H9 (cell line): Measurements from ENCODE around the gene CDK6. TPM values are rescaled to one million over a fixed set of nuclear protein-coding genes. Genes with fewer than 3 reads are reported as not detected.
A peak's percentile ranks its signal among the peaks of the same experiment; 100 is the strongest.

ENCODE experiments used
- DNase-seq: peaks from one replicate; pipeline ENCODE4 v3.0.0-alpha.2; 2017
- H2AFZ ChIP-seq: one replicate; pipeline ENCODE4 v1.6.1; 2013; ENCODE audit warnings: mild to moderate bottlenecking, low read length, control low read depth, moderate library complexity
- H2AK5ac ChIP-seq: 2 replicates; pipeline ENCODE4 v1.6.1; 2013; ENCODE audit warnings: low read length, control low read depth, mixed read lengths; ENCODE audit not compliant: insufficient read length
- H2BK120ac ChIP-seq: one replicate; pipeline ENCODE4 v1.6.1; 2013; ENCODE audit warnings: low read depth, mild to moderate bottlenecking, low read length, control low read depth, inconsistent platforms; ENCODE audit not compliant: poor library complexity, severe bottlenecking
- H2BK12ac ChIP-seq: 2 replicates; pipeline ENCODE4 v1.6.1; 2013; ENCODE audit warnings: low read length, control low read depth, mixed read lengths, low read depth; ENCODE audit not compliant: insufficient read length
- H2BK15ac ChIP-seq: 2 replicates; pipeline ENCODE4 v1.6.1; 2013; ENCODE audit warnings: low read depth, low read length, control low read depth
- H2BK20ac ChIP-seq: one replicate; pipeline ENCODE4 v1.6.1; 2013; ENCODE audit warnings: low read depth, mild to moderate bottlenecking, low read length, control low read depth, inconsistent platforms; ENCODE audit not compliant: poor library complexity, severe bottlenecking
- H2BK5ac ChIP-seq: 2 replicates; pipeline ENCODE4 v1.6.1; 2013; ENCODE audit warnings: low read length, control low read depth, mixed read lengths; ENCODE audit not compliant: insufficient read length
- H3K14ac ChIP-seq: 2 replicates; pipeline ENCODE4 v1.6.1; 2013; ENCODE audit warnings: low read length, control low read depth; ENCODE audit not compliant: insufficient read depth
- H3K18ac ChIP-seq: 2 replicates; pipeline ENCODE4 v1.6.1; 2013; ENCODE audit warnings: low read depth, mild to moderate bottlenecking, mixed read lengths, low read length, control low read depth; ENCODE audit not compliant: insufficient read length
- H3K23ac ChIP-seq: 2 replicates; pipeline ENCODE4 v1.6.1; 2013; ENCODE audit warnings: low read length, control low read depth, mixed read lengths, low read depth; ENCODE audit not compliant: insufficient read length
- H3K23me2 ChIP-seq: 2 replicates; pipeline ENCODE4 v1.6.1; 2013; ENCODE audit warnings: low read depth, mild to moderate bottlenecking, mixed read lengths, low read length, control low read depth; ENCODE audit not compliant: insufficient read length, poor library complexity, severe bottlenecking
- H3K27ac ChIP-seq: 2 replicates; pipeline ENCODE4 v1.5.1; 2013; ENCODE audit warnings: low read length, control low read depth, mixed read lengths, low read depth; ENCODE audit not compliant: insufficient read length
- H3K27me3 ChIP-seq: 2 replicates; pipeline ENCODE4 v1.6.1; 2013; ENCODE audit warnings: low read length, control low read depth, inconsistent platforms; ENCODE audit not compliant: insufficient read depth
- H3K4ac ChIP-seq: 2 replicates; pipeline ENCODE4 v1.6.1; 2013; ENCODE audit warnings: low read depth, mild to moderate bottlenecking, control low read depth, inconsistent platforms, low read length, moderate library complexity
- H3K4me1 ChIP-seq: 2 replicates; pipeline ENCODE4 v1.6.1; 2013; ENCODE audit warnings: low read length, control low read depth, inconsistent platforms; ENCODE audit not compliant: insufficient read depth
- H3K4me2 ChIP-seq: 2 replicates; pipeline ENCODE4 v1.6.1; 2013; ENCODE audit warnings: low read length, control low read depth, mixed read lengths; ENCODE audit not compliant: insufficient read length, insufficient read depth
- H3K56ac ChIP-seq: 2 replicates; pipeline ENCODE4 v1.6.1; 2013; ENCODE audit warnings: low read depth, mild to moderate bottlenecking, mixed read lengths, low read length, control low read depth; ENCODE audit not compliant: insufficient read length
- H3K79me1 ChIP-seq: 2 replicates; pipeline ENCODE4 v1.6.1; 2013; ENCODE audit warnings: low read depth, mild to moderate bottlenecking, moderate library complexity, low read length, control low read depth, inconsistent platforms; ENCODE audit not compliant: insufficient read depth, poor library complexity, severe bottlenecking
- H3K79me2 ChIP-seq: 2 replicates; pipeline ENCODE4 v1.6.1; 2013; ENCODE audit warnings: low read length, control low read depth, inconsistent platforms; ENCODE audit not compliant: insufficient read depth
- H3K9ac ChIP-seq: 2 replicates; pipeline ENCODE4 v1.6.1; 2013; ENCODE audit warnings: low read length, control low read depth, mixed read lengths; ENCODE audit not compliant: insufficient read length; ENCODE audit errors: extremely low read depth
- H3K9me3 ChIP-seq: one replicate; pipeline ENCODE4 v1.6.1; 2013; ENCODE audit warnings: low read depth, low read length, inconsistent platforms; ENCODE audit not compliant: control insufficient read depth
- H3T11ph ChIP-seq: one replicate; pipeline ENCODE4 v1.6.1; 2013; ENCODE audit warnings: mild to moderate bottlenecking, low read length, control low read depth, inconsistent platforms
- H4K20me1 ChIP-seq: one replicate; pipeline ENCODE4 v1.6.1; 2013; ENCODE audit not compliant: control insufficient read depth, insufficient read length, insufficient read depth
- H4K5ac ChIP-seq: 2 replicates; pipeline ENCODE4 v1.6.1; 2013; ENCODE audit warnings: low read depth, mild to moderate bottlenecking, mixed read lengths, low read length, control low read depth; ENCODE audit not compliant: insufficient read length
- H4K8ac ChIP-seq: replicated peaks from 2 replicates; pipeline ENCODE4 v1.6.1; 2013; ENCODE audit warnings: low read length, control low read depth, mixed read lengths, low read depth; ENCODE audit not compliant: insufficient read length
- H4K91ac ChIP-seq: 2 replicates; pipeline ENCODE4 v1.6.1; 2013; ENCODE audit warnings: low read depth, mild to moderate bottlenecking, moderate library complexity, mixed read lengths, low read length, control low read depth; ENCODE audit not compliant: insufficient read length
- H3K27ac Mint-ChIP-seq, 3 experiments: 2 replicates in 2 of 3; 3 replicates in 1 of 3; pipeline ENCODE4 v1.8.0; 2020 to 2021; ENCODE audit warnings: mixed read lengths in 3 of 3, mild to moderate bottlenecking in 1 of 3, moderate library complexity in 1 of 3
- H3K27me3 Mint-ChIP-seq: 2 replicates; pipeline ENCODE4 v1.8.0; 2021; ENCODE audit warnings: low read depth, mild to moderate bottlenecking, moderate library complexity, mixed read lengths
- H3K36me3 Mint-ChIP-seq, 3 experiments: 2 replicates in 2 of 3; 3 replicates in 1 of 3; pipeline ENCODE4 v1.8.0; 2020 to 2021; ENCODE audit warnings: low read depth in 3 of 3, mixed read lengths in 3 of 3; ENCODE audit not compliant: insufficient read depth in 1 of 3
- H3K4me1 Mint-ChIP-seq, 2 experiments: 2 replicates each; pipeline ENCODE4 v1.8.0; 2020; ENCODE audit warnings: mixed read lengths in 2 of 2
- H3K4me3 Mint-ChIP-seq, 2 experiments: 2 replicates in 1 of 2; 3 replicates in 1 of 2; pipeline ENCODE4 v1.8.0; 2020 to 2021; ENCODE audit warnings: mild to moderate bottlenecking in 2 of 2, mixed read lengths in 2 of 2, moderate library complexity in 1 of 2
- H3K9me3 Mint-ChIP-seq, 2 experiments: 2 replicates in 1 of 2; 3 replicates in 1 of 2; pipeline ENCODE4 v1.8.0; 2020; ENCODE audit warnings: mild to moderate bottlenecking in 2 of 2, mixed read lengths in 2 of 2, moderate library complexity in 1 of 2
- CTCF ChIP-seq: fragments of 200-600 bp; sonication (generic); conservative IDR thresholded peaks from 3 replicates; pipeline ENCODE4 v1.8.0; 2021; ENCODE audit warnings: antibody characterized with exemption, mild to moderate bottlenecking
- WGBS: extraction: QIAGEN DNeasy Blood & Tissue Kit; methylation state at CpG from one replicate; pipeline ENCODE4 v1.1.7; 2013; ENCODE audit warnings: missing lambda C conversion rate, low lambda C conversion rate, mixed read lengths; ENCODE audit not compliant: insufficient read length; ENCODE audit errors: extremely low coverage; 5-methylcytosine and 5-hydroxymethylcytosine counted together
- total RNA-seq: library from RNA; stranded (reverse); gene quantifications from 2 replicates; pipeline ENCODE4 v1.2.1, GENCODE V29; 2021

Gene CDK6
- total RNA-seq, 1 experiment from 2014 or later: 30.0 TPM

- H3K4me1 Mint-ChIP-seq: peaks cover 52 to 55% of the 10 kb centered on the region in 2 experiments
- Histone ChIP-seq H3K79me1 (no peaks in the 10 kb centered on the region), H4K91ac (no peak overlapping the region), H2BK120ac (no peak overlapping the region), H3K56ac (no peak overlapping the region), H4K5ac (peak overlapping the region; percentile 24), H3K4ac (no peak overlapping the region), H2BK5ac (no peak overlapping the region), H3T11ph (no peak overlapping the region), H3K27ac (no peak overlapping the region), H3K4me2 (peak overlapping the region; percentile 97), H3K14ac (peak overlapping the region; percentile 41; the same call in 1 of the 2 replicates), H4K8ac (no peak overlapping the region), H3K23ac (no peak overlapping the region), H3K9me3 (no peaks in the 10 kb centered on the region), H2BK15ac (no peak overlapping the region), H3K23me2 (peaks cover 35% of the 10 kb centered on the region), H3K18ac (no peak overlapping the region), H2BK20ac (no peak overlapping the region), H2AK5ac (no peak overlapping the region), H3K9ac (peak overlapping the region; percentile 55), H3K27me3 (peaks cover 4% of the 10 kb centered on the region; the same call in 1 of the 2 replicates), H2BK12ac (no peak overlapping the region), H4K20me1 (no peaks in the 10 kb centered on the region), H2AFZ (no peak overlapping the region), H3K4me1 (peaks cover 4% of the 10 kb centered on the region; the same call in 1 of the 2 replicates), H3K79me2 (0 out of 2 replicates have a peak, but pooled peaks cover 2% of the 10 kb centered on the region)
- peak overlapping the region; percentile 31 to 84 (median 64) for H3K27ac Mint-ChIP-seq
- DNase-seq: no peak
- no peaks in the 10 kb centered on the region; a peak in 3 of 5 replicates for H3K9me3 Mint-ChIP-seq
- H3K36me3 Mint-ChIP-seq: peaks cover 0 to 2% (median 1%) of the 10 kb centered on the region in 3 experiments; a peak in 2 of 7 replicates
- H3K27me3 Mint-ChIP-seq: peaks cover 20% of the 10 kb centered on the region
- peak overlapping the region; percentile 90 to 99 for H3K4me3 Mint-ChIP-seq
- no CpG with 5 or more reads among the region's 18 CpGs for WGBS
- TF ChIP-seq CTCF: no peak
Observed at GRCh38 chr7:92832534-92833023, 3.8 kb downstream of the CDK6 start.
